ENCODE data around the gene CEPT1. TPM values are rescaled to one million over a fixed set of nuclear protein-coding genes. Genes with fewer than 3 reads are reported as not detected.
A peak's percentile ranks its signal among the peaks of the same experiment; 100 is the strongest.

The CEPT1 gene
- total RNA-seq, 1 donor from 2014 or later: 24.2 TPM

GRCh38 chr1:111193712-111194480 lies 53.9 kb downstream of the CEPT1 start:
- no peaks in the 10 kb centered on the region for H3K27me3 Mint-ChIP-seq (ENCODE audit: low read depth)
- H3K4me1 Mint-ChIP-seq (ENCODE audit: low read depth): peaks cover 16% of the 10 kb centered on the region
- no peak for DNase-seq (ENCODE audit: low spot score)
- H3K4me3 Mint-ChIP-seq (ENCODE audit: unreplicated experiment): no peak overlapping the region
- TF ChIP-seq CTCF (IDR thresholded peaks at IDR 0.05): no peak
- no peaks in the 10 kb centered on the region for H3K36me3 Mint-ChIP-seq (ENCODE audit: low read depth)
- H3K27ac Mint-ChIP-seq (ENCODE audit: unreplicated experiment): no peak overlapping the region
- no peaks in the 10 kb centered on the region for H3K9me3 Mint-ChIP-seq (ENCODE audit: low read depth)

GRCh38 chr1:111195002-111195684 lies 55.1 kb downstream of the CEPT1 start:
- Mint-ChIP-seq H3K9me3 (ENCODE audit: low read depth) (no peaks in the 10 kb centered on the region), H3K4me3 (ENCODE audit: unreplicated experiment) (no peak overlapping the region), H3K36me3 (ENCODE audit: low read depth) (no peaks in the 10 kb centered on the region), H3K4me1 (ENCODE audit: low read depth) (peaks cover 16% of the 10 kb centered on the region), H3K27me3 (ENCODE audit: low read depth) (no peaks in the 10 kb centered on the region), H3K27ac (ENCODE audit: unreplicated experiment) (no peak overlapping the region)
- no peak for DNase-seq (ENCODE audit: low spot score)
- no peak for TF ChIP-seq CTCF (IDR thresholded peaks at IDR 0.05)

- no peak for TF ChIP-seq CTCF (IDR thresholded peaks at IDR 0.05)
- H3K27me3 Mint-ChIP-seq (ENCODE audit: low read depth): no peaks in the 10 kb centered on the region
- no peaks in the 10 kb centered on the region for H3K36me3 Mint-ChIP-seq (ENCODE audit: low read depth)
- H3K27ac Mint-ChIP-seq (ENCODE audit: unreplicated experiment): no peak overlapping the region
- H3K4me1 Mint-ChIP-seq (ENCODE audit: low read depth): peaks cover 7% of the 10 kb centered on the region
- H3K4me3 Mint-ChIP-seq (ENCODE audit: unreplicated experiment): no peak overlapping the region
- H3K9me3 Mint-ChIP-seq (ENCODE audit: low read depth): no peaks in the 10 kb centered on the region
- DNase-seq (ENCODE audit: low spot score): no peak
Measured at GRCh38 chr1:111196213-111196612, 56.2 kb downstream of the CEPT1 start.

- peak; percentile 56 for TF ChIP-seq CTCF (IDR thresholded peaks at IDR 0.05)
- H3K36me3 Mint-ChIP-seq (ENCODE audit: low read depth): no peaks in the 10 kb centered on the region
- H3K4me1 Mint-ChIP-seq (ENCODE audit: low read depth): peaks cover 3% of the 10 kb centered on the region
- no peak overlapping the region for H3K27ac Mint-ChIP-seq (ENCODE audit: unreplicated experiment)
- no peak overlapping the region for H3K4me3 Mint-ChIP-seq (ENCODE audit: unreplicated experiment)
- no peaks in the 10 kb centered on the region for H3K27me3 Mint-ChIP-seq (ENCODE audit: low read depth)
- no peaks in the 10 kb centered on the region for H3K9me3 Mint-ChIP-seq (ENCODE audit: low read depth)
- no peak for DNase-seq (ENCODE audit: low spot score)
Measured at GRCh38 chr1:111197598-111198284, 57.7 kb downstream of the CEPT1 start.

- no peak for DNase-seq (ENCODE audit: low spot score)
- Mint-ChIP-seq H3K27me3 (ENCODE audit: low read depth) (no peaks in the 10 kb centered on the region), H3K4me3 (ENCODE audit: unreplicated experiment) (no peak overlapping the region), H3K4me1 (ENCODE audit: low read depth) (no peaks in the 10 kb centered on the region), H3K9me3 (ENCODE audit: low read depth) (no peaks in the 10 kb centered on the region), H3K27ac (ENCODE audit: unreplicated experiment) (no peak overlapping the region), H3K36me3 (ENCODE audit: low read depth) (no peaks in the 10 kb centered on the region)
- no peak for TF ChIP-seq CTCF (IDR thresholded peaks at IDR 0.05)
Measured at GRCh38 chr1:111198836-111199235, 58.8 kb downstream of the CEPT1 start.
